HG03575 (cell line): ENCODE results near the gene STAC2.

Experiments used
- ATAC-seq: cut with Tn5 transposase; IDR thresholded peaks from one replicate; pipeline ENCODE4 v1.9.1; 2021; ENCODE audit not compliant: unreplicated experiment, insufficient number of reproducible peaks, low FRiP score; ENCODE audit errors: extremely low read depth

The STAC2 gene

GRCh38 chr17:39235555-39236449 is 10.1 kb upstream of the STAC2 start:
- ATAC-seq = no peak

- no peak for ATAC-seq
Observed at GRCh38 chr17:39231591-39232551, 6.1 kb upstream of the STAC2 start.

- no peak for ATAC-seq
Observed at GRCh38 chr17:39231091-39231561, 5.4 kb upstream of the STAC2 start.

GRCh38 chr17:39230361-39230760 is 4.6 kb upstream of the STAC2 start:
- ATAC-seq = no peak

GRCh38 chr17:39229274-39229913 is 3.6 kb upstream of the STAC2 start:
- no peak for ATAC-seq

- ATAC-seq = no peak
Observed at GRCh38 chr17:39227364-39227919, 1.7 kb upstream of the STAC2 start.

GRCh38 chr17:39225959-39226683 is 376 bp upstream of the STAC2 start:
- ATAC-seq = no peak

GRCh38 chr17:39224778-39225307 is 902 bp downstream of the STAC2 start:
- no peak for ATAC-seq

GRCh38 chr17:39223907-39224777 is 1.6 kb downstream of the STAC2 start:
- no peak for ATAC-seq

GRCh38 chr17:39222866-39223834 is 2.6 kb downstream of the STAC2 start:
- no peak for ATAC-seq

- no peak for ATAC-seq
Observed at GRCh38 chr17:39222151-39222550, 3.6 kb downstream of the STAC2 start.

GRCh38 chr17:39221572-39221971 is 4.2 kb downstream of the STAC2 start:
- ATAC-seq = no peak

- ATAC-seq = no peak
Observed at GRCh38 chr17:39219647-39220154, 6.0 kb downstream of the STAC2 start.

GRCh38 chr17:39218906-39219305 is 6.8 kb downstream of the STAC2 start:
- ATAC-seq = no peak

GRCh38 chr17:39217734-39218369 is 7.9 kb downstream of the STAC2 start:
- no peak for ATAC-seq
